A549 (cell line): ENCODE data around the gene PLSCR5. TPM values are rescaled to one million over a fixed set of nuclear protein-coding genes. Genes with fewer than 3 reads are reported as not detected.

Source experiments
- BCL3 ChIP-seq: fragments of >200 bp; sonication (Bioruptor Twin); formaldehyde crosslinking; IDR thresholded peaks from 3 replicates; pipeline ENCODE4 v1.6.1; 2016
- CBX2 ChIP-seq: fragments of 200-600 bp; sonication (generic); IDR thresholded peaks from 2 replicates; pipeline ENCODE4 v1.6.1; 2016; ENCODE audit warnings: low read depth, mild to moderate bottlenecking, borderline replicate concordance
- CBX8 ChIP-seq: fragments of 200-600 bp; sonication (generic); IDR thresholded peaks from 2 replicates; pipeline ENCODE4 v1.6.1; 2016
- CHD2 ChIP-seq: fragments of 150-350 bp; IDR thresholded peaks from 2 replicates; pipeline ENCODE4 v1.6.1; 2014; ENCODE audit warnings: low read length; ENCODE audit not compliant: partially characterized antibody
- CTCF ChIP-seq: fragments of >200 bp; sonication (Bioruptor Twin); formaldehyde crosslinking; IDR thresholded peaks from 3 replicates; pipeline ENCODE4 v1.5.1; 2016
- E2F6 ChIP-seq: IDR thresholded peaks from 2 replicates; pipeline ENCODE4 v1.6.1; 2012; ENCODE audit warnings: low read depth, borderline replicate concordance
- EHF ChIP-seq: fragments of 250-450 bp; sonication (Bioruptor Pico); IDR thresholded peaks from 2 replicates; pipeline ENCODE4 v1.5.0; 2020; ENCODE audit warnings: mild to moderate bottlenecking
- FOSB ChIP-seq: fragments of 250-450 bp; sonication (Bioruptor Pico); IDR thresholded peaks from 2 replicates; pipeline ENCODE4 v1.5.0; 2020; ENCODE audit warnings: mild to moderate bottlenecking, moderate library complexity
- HES2 ChIP-seq: fragments of >200 bp; sonication (Bioruptor Twin); formaldehyde crosslinking; IDR thresholded peaks from 2 replicates; pipeline ENCODE4 v1.6.1; 2016
- HEYL ChIP-seq: fragments of 250-450 bp; sonication (Bioruptor Pico); IDR thresholded peaks from 2 replicates; pipeline ENCODE4 v1.8.0; 2021; ENCODE audit warnings: mild to moderate bottlenecking, moderate library complexity
- HMGXB4 ChIP-seq: fragments of 250-450 bp; sonication (Bioruptor Pico); IDR thresholded peaks from 2 replicates; pipeline ENCODE4 v1.5.0; 2021; ENCODE audit warnings: mild to moderate bottlenecking, moderate library complexity, borderline replicate concordance
- HOXA7 ChIP-seq: fragments of 250-450 bp; sonication (Bioruptor Pico); IDR thresholded peaks from 2 replicates; pipeline ENCODE4 v1.5.0; 2020; ENCODE audit warnings: mild to moderate bottlenecking, moderate library complexity
- JUN ChIP-seq, 2 experiments: fragments of >200 bp; sonication (Bioruptor Twin); formaldehyde crosslinking; IDR thresholded peaks; 2 replicates in 1 of 2; 3 replicates in 1 of 2; pipeline ENCODE4 v1.6.1; 2016 to 2017
- KDM1A ChIP-seq: fragments of 200-600 bp; sonication (generic); IDR thresholded peaks from 2 replicates; pipeline ENCODE4 v1.6.1; 2016; ENCODE audit warnings: low read depth, mild to moderate bottlenecking
- KDM5A ChIP-seq: fragments of 200-600 bp; sonication (generic); IDR thresholded peaks from 2 replicates; pipeline ENCODE4 v1.6.1; 2016; ENCODE audit warnings: antibody characterized with exemption, mild to moderate bottlenecking
- MAX ChIP-seq: IDR thresholded peaks from 2 replicates; pipeline ENCODE4 v1.6.1; 2012
- NFE2L2 ChIP-seq: fragments of 150-350 bp; conservative IDR thresholded peaks from 2 replicates; pipeline ENCODE4 v1.6.1; 2014; ENCODE audit warnings: low read length
- NR3C1 ChIP-seq: fragments of >200 bp; sonication (Bioruptor Twin); formaldehyde crosslinking; IDR thresholded peaks from 3 replicates; pipeline ENCODE4 v1.6.1; 2017
- PHF8 ChIP-seq: fragments of 200-600 bp; sonication (generic); IDR thresholded peaks from 2 replicates; pipeline ENCODE4 v1.6.1; 2016; ENCODE audit warnings: low read depth, mild to moderate bottlenecking, antibody characterized with exemption, moderate library complexity, borderline replicate concordance
- POLR2A ChIP-seq: IDR thresholded peaks from 2 replicates; pipeline ENCODE4 v1.6.1; 2012; ENCODE audit warnings: mild to moderate bottlenecking, low read length
- TFCP2L1 ChIP-seq: fragments of 250-450 bp; sonication (Bioruptor Pico); IDR thresholded peaks from 2 replicates; pipeline ENCODE4 v1.5.0; 2021; ENCODE audit warnings: mild to moderate bottlenecking
- TP53 ChIP-seq: fragments of 250-450 bp; sonication (Bioruptor Pico); IDR thresholded peaks from 2 replicates; pipeline ENCODE4 v1.5.0; 2021; ENCODE audit warnings: mild to moderate bottlenecking, moderate library complexity
- USF2 ChIP-seq: fragments of 450-650 bp; IDR thresholded peaks from 2 replicates; pipeline ENCODE4 v1.6.1; 2014; ENCODE audit warnings: antibody characterized with exemption
- ZC3H11A ChIP-seq: fragments of 450-650 bp; IDR thresholded peaks from 2 replicates; pipeline ENCODE4 v1.6.1; 2014; ENCODE audit warnings: antibody characterized with exemption, mild to moderate bottlenecking
- polyA plus RNA-seq, 4 experiments: library from polyadenylated mRNA; depleted of rRNA in 3 of 4; stranded (reverse); fragments of >200 nt; fragmentation: RNase III in 1 of 4; extraction: RNeasy Plus Mini Kit Qiagen cat#74134 plus additional on column Dnase treatment in 1 of 4; gene quantifications; 2 replicates in 3 of 4; 3 replicates in 1 of 4; pipeline ENCODE4 v1.2.3, GENCODE V29; 2011 to 2017

Gene PLSCR5
- polyA plus RNA-seq, 2 of the 4 experiments (the other 2 are of a cell fraction), result not detected

GRCh38 chr3:146544002-146544928, 60.9 kb downstream of the PLSCR5 start, which contains the start of gene PLSCR1 (continued):
- no peak for TF ChIP-seq CBX2
- TF ChIP-seq TP53 (CRISPR knock-in tag), result 0 out of 2 replicates have a peak, but pooled peaks have one; percentile 37
- TF ChIP-seq CTCF, result no peak
- no peak for TF ChIP-seq EHF (CRISPR knock-in tag)
- TF ChIP-seq E2F6, result peak; percentile 71; the same call in 1 of the 2 replicates
- peak; percentile 51 for TF ChIP-seq POLR2A
- TF ChIP-seq KDM1A, result no peak
- TF ChIP-seq HES2, result no peak
- no peak for TF ChIP-seq NR3C1
- no peak for TF ChIP-seq USF2
- TF ChIP-seq CBX8, result no peak
- TF ChIP-seq FOSB (CRISPR knock-in tag), result no peak
- TF ChIP-seq PHF8, result peak; percentile 59; the same call in 1 of the 2 replicates
- TF ChIP-seq NFE2L2, result no peak
- TF ChIP-seq MAX, result peak; percentile 68
- peak; percentile 29 to 74; a peak in 2 of 5 replicates for TF ChIP-seq JUN (IDR thresholded peaks at IDR 0.05)
- no peak for TF ChIP-seq TFCP2L1 (CRISPR knock-in tag)
- TF ChIP-seq BCL3, result 0 out of 3 replicates have a peak, but pooled peaks have one; percentile 52
- TF ChIP-seq HMGXB4 (CRISPR knock-in tag), result no peak
- TF ChIP-seq HOXA7, result no peak
- TF ChIP-seq ZC3H11A, result no peak
- no peak for TF ChIP-seq HEYL (CRISPR knock-in tag)
- 0 out of 2 replicates have a peak, but pooled peaks have one; percentile 16 for TF ChIP-seq KDM5A
- peak; percentile 58 for TF ChIP-seq CHD2
